Skeletal muscle tissue (tissue), 4 donors: ENCODE data around the gene FLAD1. TPM values are rescaled to one million over a fixed set of nuclear protein-coding genes. Genes with fewer than 3 reads are reported as not detected.

Source experiments
- H3K27ac ChIP-seq: one replicate; pipeline ENCODE4 v1.7.0; 2013; ENCODE audit warnings: mild to moderate bottlenecking, low read depth, low read length, inconsistent platforms
- H3K27me3 ChIP-seq, 3 donors: one replicate each; pipeline ENCODE4 v1.7.0; 2013; ENCODE audit warnings: low read length in 3 of 3; ENCODE audit not compliant: control insufficient read depth in 3 of 3, insufficient read depth in 3 of 3
- H3K36me3 ChIP-seq, 3 donors: one replicate each; pipeline ENCODE4 v1.7.0; 2013; ENCODE audit warnings: low read length in 3 of 3; ENCODE audit not compliant: control insufficient read depth in 3 of 3, insufficient read depth in 3 of 3
- H3K4me1 ChIP-seq, 3 donors: one replicate each; pipeline ENCODE4 v1.7.0; 2013; ENCODE audit warnings: low read length in 3 of 3, mild to moderate bottlenecking in 3 of 3; ENCODE audit not compliant: control insufficient read depth in 3 of 3, insufficient read depth in 3 of 3
- H3K4me3 ChIP-seq, 3 donors: one replicate each; pipeline ENCODE4 v1.7.0; 2013; ENCODE audit warnings: low read length in 3 of 3
- H3K9ac ChIP-seq, 3 donors: one replicate each; pipeline ENCODE4 v1.7.0; 2013; ENCODE audit warnings: low read length in 3 of 3, mild to moderate bottlenecking in 3 of 3, moderate library complexity in 2 of 3, low read depth in 1 of 3
- H3K9me3 ChIP-seq, 3 donors: one replicate each; pipeline ENCODE4 v1.7.0; 2013; ENCODE audit warnings: low read length in 3 of 3; ENCODE audit not compliant: control insufficient read depth in 3 of 3
- total RNA-seq: library from RNA; depleted of rRNA; stranded (reverse); fragments of >200 nt; gene quantifications from one replicate; pipeline ENCODE4 v1.2.3, GENCODE V29; 2014
- donor health status: Osteomylitis.

FLAD1 gene
- total RNA-seq, 1 donor from 2014 or later: 16.2 TPM

GRCh38 chr1:154940651-154941194 is 42.4 kb upstream of the FLAD1 start:
- Histone ChIP-seq H3K4me3 (no peak overlapping the region), H3K4me1 (peaks cover 32 to 68% (median 39%) of the 10 kb centered on the region in 3 donors), H3K27me3 (no peaks in the 10 kb centered on the region), H3K9me3 (no peaks in the 10 kb centered on the region), H3K27ac (no peak overlapping the region), H3K9ac (no peak overlapping the region), H3K36me3 (peaks cover 10 to 14% (median 13%) of the 10 kb centered on the region in 3 donors)

GRCh38 chr1:154941333-154942013 is 41.7 kb upstream of the FLAD1 start:
- no peaks in the 10 kb centered on the region for H3K27me3 ChIP-seq
- no peak overlapping the region for H3K4me3 ChIP-seq
- H3K27ac ChIP-seq: no peak overlapping the region
- H3K9me3 ChIP-seq: no peaks in the 10 kb centered on the region
- peaks cover 17 to 21% (median 18%) of the 10 kb centered on the region in 3 donors for H3K36me3 ChIP-seq
- H3K9ac ChIP-seq: peak overlapping the region in 2 of 3 donors; percentile 45 to 53
- peaks cover 27 to 69% (median 33%) of the 10 kb centered on the region in 3 donors for H3K4me1 ChIP-seq

GRCh38 chr1:154943649-154944400 is 39.3 kb upstream of the FLAD1 start:
- H3K4me3 ChIP-seq: no peak overlapping the region
- no peaks in the 10 kb centered on the region for H3K9me3 ChIP-seq
- peak overlapping the region; percentile 19 for H3K27ac ChIP-seq
- peak overlapping the region in 2 of 3 donors; percentile 45 to 70 for H3K9ac ChIP-seq
- H3K36me3 ChIP-seq: peaks cover 36 to 40% (median 38%) of the 10 kb centered on the region in 3 donors
- H3K27me3 ChIP-seq: no peaks in the 10 kb centered on the region
- peaks cover 21 to 62% (median 25%) of the 10 kb centered on the region in 3 donors for H3K4me1 ChIP-seq

GRCh38 chr1:154944401-154945159 is 38.6 kb upstream of the FLAD1 start:
- H3K36me3 ChIP-seq: peaks cover 36 to 41% (median 39%) of the 10 kb centered on the region in 3 donors
- no peaks in the 10 kb centered on the region for H3K9me3 ChIP-seq
- H3K27ac ChIP-seq: peak overlapping the region; percentile 19
- H3K27me3 ChIP-seq: no peaks in the 10 kb centered on the region
- H3K4me1 ChIP-seq: peaks cover 21 to 62% (median 25%) of the 10 kb centered on the region in 3 donors
- H3K9ac ChIP-seq: peak overlapping the region in 2 of 3 donors; percentile 45 to 70
- no peak overlapping the region for H3K4me3 ChIP-seq

GRCh38 chr1:154945160-154945961 is 37.8 kb upstream of the FLAD1 start:
- Histone ChIP-seq H3K9ac (peak overlapping the region in 1 of 3 donors; percentile 33), H3K27ac (peak overlapping the region; percentile 12), H3K36me3 (peaks cover 37 to 42% (median 42%) of the 10 kb centered on the region in 3 donors)

GRCh38 chr1:154945962-154946850 is 36.9 kb upstream of the FLAD1 start:
- Histone ChIP-seq H3K36me3 (peaks cover 45 to 51% (median 50%) of the 10 kb centered on the region in 3 donors), H3K4me1 (peaks cover 20 to 55% (median 28%) of the 10 kb centered on the region in 3 donors), H3K9me3 (no peaks in the 10 kb centered on the region), H3K27me3 (no peaks in the 10 kb centered on the region), H3K4me3 (no peak overlapping the region), H3K27ac (no peak overlapping the region), H3K9ac (peak overlapping the region in 1 of 3 donors; percentile 25)

More at GRCh38 chr1:154945160-154945961, 37.8 kb upstream of the FLAD1 start:
- no peak overlapping the region for H3K4me3 ChIP-seq
- no peaks in the 10 kb centered on the region for H3K9me3 ChIP-seq
- H3K27me3 ChIP-seq: no peaks in the 10 kb centered on the region
- H3K4me1 ChIP-seq: peaks cover 18 to 56% (median 25%) of the 10 kb centered on the region in 3 donors

- peaks cover 31 to 59% (median 32%) of the 10 kb centered on the region in 3 donors for H3K4me1 ChIP-seq
- H3K27me3 ChIP-seq: no peaks in the 10 kb centered on the region
- peaks cover 47 to 62% (median 56%) of the 10 kb centered on the region in 3 donors for H3K36me3 ChIP-seq
- no peak overlapping the region for H3K27ac ChIP-seq
- no peaks in the 10 kb centered on the region for H3K9me3 ChIP-seq
- no peak overlapping the region for H3K9ac ChIP-seq
- H3K4me3 ChIP-seq: no peak overlapping the region
These were observed 35.1 kb upstream of the FLAD1 start for GRCh38 chr1:154948079-154948478.

GRCh38 chr1:154951901-154952657 is 31.1 kb upstream of the FLAD1 start:
- H3K27me3 ChIP-seq: no peaks in the 10 kb centered on the region
- peaks cover 28 to 41% (median 33%) of the 10 kb centered on the region in 3 donors for H3K36me3 ChIP-seq
- no peaks in the 10 kb centered on the region for H3K9me3 ChIP-seq
- H3K27ac ChIP-seq: peak overlapping the region; percentile 5
- H3K4me3 ChIP-seq: peak overlapping the region in 2 of 3 donors; percentile 79 to 95
- H3K9ac ChIP-seq: peak overlapping the region in 2 of 3 donors; percentile 4 to 61
- peaks cover 50 to 68% (median 54%) of the 10 kb centered on the region in 3 donors for H3K4me1 ChIP-seq
